ENCODE results near the gene NELL2.
"Not testable (repeated sequence)": the region's sequence is repeated elsewhere in the genome, so short reads cannot be mapped to it uniquely, and the experiment has no call there.

NELL2 gene

DNA sequence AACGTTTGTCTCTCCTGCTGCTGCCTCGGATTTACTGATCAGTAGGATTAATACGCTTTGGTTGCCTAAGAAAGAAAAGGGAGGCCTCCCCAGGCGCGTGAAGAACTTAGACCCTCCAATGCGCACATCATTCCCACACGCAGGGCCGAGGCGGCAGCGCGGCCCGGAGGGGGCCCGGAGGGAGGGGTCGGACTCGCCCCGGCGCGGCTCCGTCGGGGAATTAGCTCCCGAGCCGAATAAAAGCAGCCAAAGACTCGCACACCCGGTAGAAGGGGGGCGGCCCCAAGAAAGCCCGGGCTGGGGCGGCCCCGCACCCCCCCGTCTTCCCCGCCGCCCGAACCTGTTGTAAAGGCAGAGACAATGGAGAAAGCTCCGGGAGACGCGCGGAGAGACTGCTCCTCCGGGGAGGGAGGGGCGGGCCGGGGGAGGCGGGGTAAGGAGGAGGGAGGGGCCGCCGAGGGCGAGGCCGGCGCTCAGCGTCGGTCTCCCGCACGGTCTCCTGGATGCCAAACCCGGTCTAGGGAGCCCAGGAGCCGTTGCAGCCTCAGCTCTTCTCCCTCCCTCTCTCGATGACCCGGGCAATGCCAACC, at the start of gene NELL2:
NELL2 (minus strand) TSS at position 362 of the 590 bp plus-strand sequence. CDS start 446 bp downstream, outside the sequence.
- no peak for DNase-seq (ENCODE audit: low spot score)

DNA sequence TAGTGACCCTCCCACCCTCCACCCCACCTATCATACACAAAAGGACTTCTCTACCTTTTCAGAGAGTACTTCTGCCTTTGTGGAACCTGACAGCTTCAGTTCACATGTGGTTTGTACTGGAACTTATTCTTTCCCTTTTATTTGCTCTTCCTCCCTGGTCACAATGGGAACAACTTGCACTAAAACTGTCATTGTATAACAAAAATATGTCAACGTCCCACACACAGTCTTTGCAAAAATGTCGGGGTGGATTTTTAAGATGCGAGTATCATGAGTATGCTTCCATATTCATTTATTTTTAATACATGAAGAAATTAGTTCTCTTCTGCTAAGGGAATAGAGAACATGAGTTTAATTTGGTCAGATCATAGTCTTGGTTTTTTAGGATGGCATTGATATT, 45.6 kb upstream of the NELL2 start:
- no peak for DNase-seq (ENCODE audit: low spot score)

DNA sequence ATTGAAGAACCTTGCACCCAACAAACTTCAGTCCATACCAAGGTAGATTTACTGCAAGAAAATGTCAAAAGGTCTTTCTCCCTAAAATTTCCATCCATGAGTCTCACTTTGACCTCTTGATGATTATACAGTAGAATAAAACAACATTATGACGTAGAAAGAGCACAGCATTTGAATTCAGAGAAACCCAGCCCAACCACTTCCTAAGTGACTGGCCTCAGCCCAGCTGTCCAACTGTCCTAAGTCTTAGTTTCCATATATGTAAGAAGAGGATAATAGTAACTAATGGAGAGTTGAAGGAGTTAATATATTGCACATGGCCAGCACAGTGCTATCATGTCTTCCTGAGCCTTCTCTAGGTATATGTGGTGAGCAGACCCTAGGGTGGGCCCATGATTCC, 41.0 kb upstream of the NELL2 start:
- no peak for DNase-seq (ENCODE audit: low spot score)

DNA sequence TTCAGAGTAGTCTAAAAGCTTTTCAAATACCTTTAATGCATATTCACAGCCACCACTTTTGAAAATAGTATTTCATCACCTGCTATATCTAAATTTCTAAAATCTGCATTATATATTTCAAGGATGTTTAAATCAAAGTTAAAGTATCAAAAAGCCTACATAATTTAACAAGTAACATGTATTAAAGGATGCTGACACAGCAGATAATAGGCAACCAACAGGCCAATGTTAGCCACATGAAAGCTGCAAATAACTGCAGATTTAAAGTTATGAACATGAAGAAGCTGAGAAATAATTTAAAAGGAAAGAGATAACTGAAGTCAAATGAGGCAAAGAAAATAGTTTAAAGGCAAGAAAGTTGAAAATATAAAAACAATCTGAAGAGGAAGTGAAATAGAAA, 39.8 kb upstream of the NELL2 start:
- no peak for DNase-seq (ENCODE audit: low spot score)

DNA sequence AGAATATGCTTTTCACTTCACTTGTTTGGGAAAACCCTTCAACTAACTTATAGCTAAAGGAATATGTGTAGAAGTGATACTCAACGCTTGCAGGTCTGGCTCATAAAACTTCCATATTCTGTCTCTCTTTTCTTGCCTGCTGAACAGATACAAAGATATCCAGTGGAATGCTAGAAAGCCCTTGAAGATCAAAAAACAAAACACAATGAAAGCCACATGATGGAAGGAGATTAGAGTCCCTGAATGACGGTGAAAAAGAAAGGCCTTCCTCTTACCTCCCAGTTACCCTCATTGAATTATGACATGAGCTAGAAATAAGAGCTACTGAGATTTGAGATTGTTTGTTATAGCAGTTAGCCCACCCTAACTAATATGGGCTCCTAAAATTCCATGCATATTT, 28.2 kb upstream of the NELL2 start:
- no peak for DNase-seq (ENCODE audit: low spot score)

DNA sequence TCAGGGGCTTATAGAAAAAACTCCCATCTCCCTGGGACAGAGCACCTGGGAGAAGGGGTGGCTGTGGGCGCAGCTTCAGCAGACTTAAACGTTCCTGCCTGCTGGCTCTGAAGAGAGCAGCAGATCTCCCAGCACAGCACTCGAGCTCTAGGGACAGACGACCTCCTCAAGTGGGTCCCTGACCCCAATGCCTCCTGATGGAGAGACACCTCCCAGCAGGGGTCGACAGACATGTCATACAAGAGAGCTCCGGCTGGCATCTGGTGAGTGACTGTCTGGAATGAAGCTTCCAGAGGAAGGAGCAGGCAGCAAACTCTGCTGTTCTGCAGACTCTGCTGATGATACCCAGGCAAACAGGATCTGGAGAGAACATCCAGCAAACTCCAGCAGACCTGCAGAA, 22.0 kb upstream of the NELL2 start:
- not testable (repeated sequence) for DNase-seq (ENCODE audit: low spot score)

DNA sequence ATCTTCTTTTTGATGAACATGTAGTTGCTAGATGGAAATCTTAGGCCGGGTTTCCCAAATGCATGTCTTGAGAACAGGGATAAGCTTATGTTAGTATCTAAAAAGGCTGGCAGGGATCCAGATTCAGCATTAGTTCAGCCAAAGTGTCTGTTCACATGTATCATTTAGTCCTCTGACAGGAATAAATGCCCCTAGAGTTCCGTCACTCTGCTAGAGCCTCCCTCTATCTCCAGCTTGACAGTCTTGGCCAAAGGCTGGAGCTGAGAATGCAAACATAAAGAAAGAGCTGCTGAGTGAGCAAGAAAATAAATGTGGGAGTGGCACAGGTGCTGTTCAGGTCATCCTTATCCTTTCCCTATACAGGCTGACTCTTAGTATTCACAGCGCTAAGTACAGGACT, 13.8 kb upstream of the NELL2 start:
- no peak for DNase-seq (ENCODE audit: low spot score)

DNA sequence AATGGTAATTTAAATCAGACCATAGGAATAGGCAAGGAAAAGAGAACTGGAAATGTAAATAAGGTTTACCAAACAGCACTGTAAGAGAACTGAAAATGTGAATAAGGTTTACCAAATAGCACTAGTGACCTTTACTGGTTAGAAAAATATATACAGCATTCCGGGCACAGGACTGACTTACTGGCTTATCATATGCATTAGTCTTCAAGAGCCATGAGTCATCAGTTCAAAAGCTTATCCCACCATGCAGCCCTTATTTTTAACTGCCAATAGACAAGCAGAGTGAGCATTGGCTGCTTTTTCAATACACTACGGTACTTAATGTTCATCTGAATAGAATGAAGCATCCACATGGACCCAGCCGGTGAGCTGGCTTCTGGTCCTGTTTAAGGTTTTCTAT, 13.0 kb upstream of the NELL2 start:
- peak; percentile 42 for DNase-seq (ENCODE audit: low spot score)

DNA sequence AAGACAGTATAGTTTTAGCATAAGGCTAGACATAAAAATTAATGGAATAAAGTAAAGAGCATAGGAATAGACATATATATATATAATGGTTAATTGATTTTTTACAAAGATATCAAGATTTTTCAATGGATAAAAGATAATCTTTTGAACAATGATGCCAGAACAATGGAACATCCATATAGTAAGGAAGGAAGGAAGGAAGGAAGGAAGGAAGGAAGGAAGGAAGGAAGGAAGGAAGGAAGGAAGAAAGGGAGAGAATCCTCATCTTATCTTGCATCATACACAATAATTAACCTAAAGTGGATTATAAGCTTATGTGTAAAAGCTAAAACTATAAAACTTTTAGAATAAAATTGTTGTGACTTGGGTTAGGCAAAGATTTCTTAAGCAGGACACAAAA, 9.8 kb upstream of the NELL2 start:
- DNase-seq (ENCODE audit: low spot score): no peak

DNA sequence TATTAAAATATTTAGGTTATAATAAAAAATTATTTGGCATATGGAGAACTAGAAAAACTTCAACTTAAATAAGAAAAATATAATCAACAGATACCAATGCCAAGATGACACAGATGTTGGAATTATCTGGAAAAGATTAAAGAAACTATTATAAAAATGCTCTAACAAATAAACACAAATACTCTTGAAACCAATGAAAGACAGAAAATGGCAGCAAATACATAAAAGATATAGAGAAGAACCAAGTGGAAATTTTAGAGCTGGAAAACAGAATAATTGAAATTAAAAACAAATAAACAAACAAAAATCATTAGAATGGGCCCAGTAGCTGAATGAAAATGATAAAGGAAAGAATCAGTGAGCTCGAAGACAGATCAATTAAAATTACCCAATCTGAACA, 5.1 kb upstream of the NELL2 start:
- no peak for DNase-seq (ENCODE audit: low spot score)

DNA sequence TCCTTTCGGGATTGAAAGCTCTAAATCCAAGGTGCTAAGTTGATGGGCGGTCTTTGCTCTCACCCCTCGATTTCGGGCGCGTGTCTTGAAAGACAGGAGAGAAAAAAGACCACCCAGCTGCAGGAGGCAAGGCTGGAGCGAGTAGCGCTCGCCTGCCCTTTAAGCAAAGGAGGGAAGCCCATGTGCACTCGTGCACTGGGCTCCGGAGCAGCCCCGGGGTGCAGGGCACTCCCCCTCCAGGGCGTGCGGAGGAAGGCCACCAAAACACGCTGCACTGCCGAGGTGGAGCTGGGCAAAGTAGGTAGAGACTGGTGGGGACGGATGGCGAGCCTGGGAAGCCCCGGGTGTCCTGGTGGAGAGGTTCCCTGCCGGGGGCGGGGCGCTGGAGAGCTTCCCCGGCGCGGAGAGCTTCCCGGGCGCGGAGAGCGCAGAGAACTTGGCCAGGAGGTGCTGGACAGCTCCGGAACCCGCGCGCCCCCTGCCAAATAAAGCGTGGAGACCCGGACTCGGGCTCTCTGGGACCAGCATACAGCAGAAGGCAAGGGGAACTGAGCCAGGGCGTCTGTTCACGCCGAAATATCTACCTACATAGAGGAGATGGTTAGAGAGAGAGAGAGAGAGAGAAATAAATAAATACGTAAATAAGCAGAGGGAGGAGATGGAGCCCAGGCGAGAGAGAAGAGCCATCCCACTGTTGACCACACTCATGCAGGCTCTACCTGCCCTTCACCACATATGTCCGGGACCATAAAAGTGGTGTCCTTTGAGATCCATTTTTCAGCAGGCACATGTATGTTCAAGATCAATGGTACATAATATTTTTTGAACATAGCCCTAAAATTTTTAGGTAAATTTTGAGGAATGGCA, 662 bp upstream of the NELL2 start:
- no peak for DNase-seq (ENCODE audit: low spot score)

DNA sequence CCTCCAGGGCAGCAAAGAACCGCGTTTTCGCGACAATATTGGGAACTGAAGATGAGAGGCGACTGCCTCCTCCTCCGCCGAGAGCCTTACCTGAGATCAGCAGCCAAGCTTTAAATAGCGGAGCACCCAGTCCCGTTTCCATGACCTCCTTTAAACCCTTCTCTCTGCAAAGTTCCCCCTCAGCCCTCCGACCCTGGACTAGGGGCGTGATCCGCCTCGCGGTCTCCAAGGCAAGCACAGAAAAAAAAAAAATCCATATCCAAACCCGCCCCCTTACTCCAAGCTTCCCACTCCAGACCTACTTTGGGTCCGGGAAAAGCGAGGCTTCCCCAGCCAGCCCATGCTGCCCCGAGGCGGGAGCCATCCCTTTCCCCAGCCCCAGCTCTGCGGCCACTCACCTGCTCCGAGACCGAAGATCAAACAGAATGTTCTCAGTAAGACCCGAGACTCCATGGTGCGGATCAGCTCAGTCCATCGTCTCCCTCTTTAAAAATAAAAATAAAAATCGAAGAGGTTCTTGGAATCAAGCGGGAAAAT, 630 bp downstream of the NELL2 start:
- DNase-seq (ENCODE audit: low spot score): no peak

DNA sequence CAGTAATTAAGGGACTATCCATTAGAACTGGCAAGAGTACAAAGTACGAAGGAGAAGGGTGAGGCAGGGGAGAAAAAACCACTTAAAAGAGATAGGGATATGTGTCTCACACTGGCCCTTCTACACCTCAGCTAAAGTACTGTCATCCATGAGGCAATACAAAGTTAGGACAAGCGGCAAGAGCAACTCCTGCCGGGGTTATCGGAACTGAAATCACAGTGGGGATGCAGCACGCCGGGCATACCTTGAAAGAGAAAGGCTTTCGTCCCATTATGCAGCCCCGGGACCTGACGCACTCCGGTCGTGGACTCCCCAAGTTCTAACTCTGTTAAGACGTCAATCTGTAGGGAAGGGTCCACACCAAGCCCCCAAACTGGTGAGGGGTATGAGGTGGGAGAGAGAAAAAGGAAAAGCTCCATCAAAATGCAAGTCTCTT, 1.1 kb downstream of the NELL2 start:
- DNase-seq (ENCODE audit: low spot score): no peak

DNA sequence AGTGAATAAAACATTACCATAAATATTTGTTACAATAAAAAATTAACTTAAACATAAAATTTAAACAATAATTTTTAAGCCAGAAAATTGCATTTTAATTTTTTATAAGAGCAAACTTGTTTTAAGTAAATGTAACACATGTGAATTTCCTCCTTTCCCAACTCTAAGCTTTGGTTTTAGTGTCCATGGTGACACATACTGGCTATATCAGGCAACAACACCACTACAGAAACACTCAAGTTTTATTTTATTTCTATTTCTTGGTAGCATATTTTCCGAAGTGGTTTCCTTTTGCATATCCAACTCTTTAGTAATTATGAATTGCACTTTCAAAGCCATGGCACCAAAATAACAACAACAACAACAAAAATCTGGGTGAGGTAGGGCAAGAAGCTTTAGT, 2.2 kb downstream of the NELL2 start:
- DNase-seq (ENCODE audit: low spot score): peak; percentile 45

DNA sequence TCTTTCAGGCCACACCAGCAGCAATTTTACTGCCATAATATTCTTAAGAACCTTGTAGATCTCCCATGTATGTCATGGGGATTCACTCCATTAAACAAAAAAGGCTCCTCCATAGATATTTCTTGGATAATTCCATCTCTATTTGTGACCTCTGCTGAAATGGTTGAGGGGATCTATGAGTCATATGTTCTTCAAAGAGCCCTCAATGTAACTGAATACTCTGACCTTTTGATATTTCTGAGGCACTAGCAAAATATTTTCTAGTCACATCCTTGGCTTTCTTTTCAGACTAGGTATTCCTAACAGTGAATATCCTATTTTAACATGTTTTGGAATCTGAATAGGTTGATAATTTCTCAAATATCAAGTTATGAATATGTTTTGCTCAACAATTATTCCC, 6.6 kb downstream of the NELL2 start:
- DNase-seq (ENCODE audit: low spot score): no peak

DNA sequence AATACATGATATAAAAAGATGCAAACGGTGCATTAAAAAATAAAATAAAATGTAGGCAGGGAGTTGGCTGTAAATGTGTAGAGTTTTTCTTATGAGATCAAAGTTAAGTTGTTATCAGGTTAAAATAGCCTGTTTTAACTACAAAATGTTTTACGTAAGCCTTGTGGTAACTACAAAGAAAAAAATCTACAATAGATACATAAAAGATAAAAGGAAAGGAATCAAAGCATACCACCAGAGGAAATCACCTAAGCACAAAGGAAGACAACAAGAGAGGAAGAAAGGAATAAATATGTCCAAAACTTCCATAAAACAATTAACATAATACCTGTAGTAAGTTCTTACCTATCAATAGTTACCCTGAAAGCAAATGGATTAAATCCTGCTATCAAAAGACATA, 12.2 kb downstream of the NELL2 start:
- no peak for DNase-seq (ENCODE audit: low spot score)

DNA sequence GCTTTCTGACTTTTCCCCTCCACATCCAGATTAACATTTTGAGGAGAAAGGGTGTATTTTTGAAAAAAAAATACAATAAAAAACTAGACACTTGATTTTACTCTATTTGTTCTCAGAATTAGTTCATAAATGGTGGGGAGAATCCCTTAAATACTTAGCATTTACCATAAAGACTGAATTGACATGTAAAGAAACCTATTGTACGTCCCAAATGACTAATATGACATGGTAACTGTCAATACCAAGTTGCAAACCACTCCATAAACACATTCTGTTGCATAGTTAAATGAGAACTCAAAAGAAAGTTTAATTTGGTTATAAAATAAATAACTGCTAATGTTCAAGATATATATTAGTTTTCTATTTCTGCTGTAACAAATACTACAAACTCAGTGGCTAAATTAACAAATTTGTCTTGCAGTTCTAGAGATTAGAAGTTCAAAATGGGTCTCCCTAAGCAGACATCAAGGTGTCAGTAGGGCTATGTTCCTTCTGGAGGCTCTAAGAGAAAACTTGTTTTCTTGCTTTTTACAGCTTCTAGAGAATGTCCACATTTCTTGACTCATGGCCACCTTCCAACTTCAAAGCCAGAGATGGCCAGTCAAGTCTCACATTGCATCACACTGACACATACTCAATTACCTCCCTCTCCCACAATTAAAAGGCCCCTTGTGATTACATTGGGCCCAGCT, 16.0 kb downstream of the NELL2 start:
- DNase-seq (ENCODE audit: low spot score): no peak

DNA sequence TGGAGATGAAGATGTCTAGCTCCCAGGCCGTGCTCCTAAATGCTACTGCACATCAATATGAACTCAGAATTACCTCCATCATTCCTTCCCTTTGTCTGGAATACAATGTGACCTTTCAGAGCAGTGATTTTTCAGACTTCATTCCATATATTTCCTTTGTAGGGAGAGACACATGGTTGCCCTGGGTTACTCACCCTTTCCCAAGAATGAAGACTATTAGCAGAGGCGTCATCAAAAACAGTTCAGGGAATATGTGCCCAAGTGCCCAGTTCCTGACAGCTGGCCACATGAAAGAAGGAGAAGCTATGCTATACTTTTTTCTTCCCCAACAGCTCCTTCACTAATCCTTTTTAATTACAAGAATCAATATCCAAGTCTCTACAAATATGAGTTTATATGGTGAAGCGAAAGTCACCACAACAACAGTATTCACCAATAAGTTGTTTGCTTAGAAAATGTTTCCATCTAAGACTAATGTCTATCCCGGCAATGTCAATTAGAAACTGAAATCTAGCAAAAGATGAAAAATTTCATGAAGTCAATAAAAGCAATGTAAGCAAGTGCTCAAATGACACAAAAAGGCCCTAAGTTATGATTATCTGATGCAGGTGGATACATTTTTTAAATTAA, 17.8 kb downstream of the NELL2 start:
- no peak for DNase-seq (ENCODE audit: low spot score)

DNA sequence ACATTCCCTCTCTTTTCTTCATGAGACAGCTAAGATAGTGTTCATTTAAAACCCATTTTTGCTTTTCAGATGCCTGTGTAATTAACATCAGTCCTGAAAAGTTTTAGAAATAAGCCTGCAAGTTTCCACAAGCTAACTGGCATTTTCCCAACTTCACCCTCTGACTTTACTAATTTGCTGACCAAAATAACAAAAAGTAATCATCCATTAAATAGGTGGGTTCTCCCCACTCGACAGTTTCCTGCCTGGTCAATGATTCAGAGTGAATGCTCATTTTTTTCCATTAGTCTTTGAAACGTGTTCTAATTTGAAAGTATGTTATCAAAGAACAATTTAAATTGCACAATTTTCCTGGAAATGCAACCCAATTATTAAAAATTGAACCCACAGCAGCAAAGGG, 23.6 kb downstream of the NELL2 start:
- no peak for DNase-seq (ENCODE audit: low spot score)

DNA sequence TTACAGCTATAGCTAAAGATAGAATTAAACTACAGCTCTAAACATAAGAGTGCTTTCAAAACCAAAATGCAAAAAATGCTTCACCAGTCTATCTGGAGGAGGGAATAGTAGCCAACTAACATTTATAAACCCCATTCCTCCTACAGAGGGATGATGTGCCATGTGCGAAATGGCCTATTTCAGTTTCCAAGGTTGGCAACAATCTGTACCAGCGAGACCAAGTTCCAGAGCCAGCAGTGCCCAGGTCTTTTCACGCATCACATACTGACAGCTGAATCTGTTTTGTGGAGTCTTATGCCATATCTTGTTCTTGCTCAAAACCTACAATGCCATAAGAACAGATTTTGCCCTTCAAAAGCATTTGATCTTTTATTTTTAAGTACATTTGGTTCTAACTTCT, 24.5 kb downstream of the NELL2 start:
- DNase-seq (ENCODE audit: low spot score): no peak

DNA sequence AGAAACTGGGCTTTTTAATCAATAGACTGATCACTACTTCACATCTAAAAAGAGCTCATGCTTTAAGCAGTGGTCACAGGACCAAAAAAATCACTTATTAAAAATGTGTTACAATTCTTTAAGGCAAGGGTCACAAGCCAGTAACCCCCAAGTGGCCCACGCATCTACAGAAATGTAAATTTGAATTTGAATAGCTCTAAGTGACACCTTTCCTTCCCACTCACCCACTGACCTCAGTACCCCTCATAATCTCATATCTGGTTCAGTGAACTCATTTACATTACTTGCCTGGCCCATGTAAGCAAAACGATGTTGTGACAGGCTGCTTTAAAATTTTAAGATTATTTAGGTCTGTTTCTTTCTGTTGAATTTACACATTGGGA, 27.4 kb downstream of the NELL2 start:
- no peak for DNase-seq (ENCODE audit: low spot score)

DNA sequence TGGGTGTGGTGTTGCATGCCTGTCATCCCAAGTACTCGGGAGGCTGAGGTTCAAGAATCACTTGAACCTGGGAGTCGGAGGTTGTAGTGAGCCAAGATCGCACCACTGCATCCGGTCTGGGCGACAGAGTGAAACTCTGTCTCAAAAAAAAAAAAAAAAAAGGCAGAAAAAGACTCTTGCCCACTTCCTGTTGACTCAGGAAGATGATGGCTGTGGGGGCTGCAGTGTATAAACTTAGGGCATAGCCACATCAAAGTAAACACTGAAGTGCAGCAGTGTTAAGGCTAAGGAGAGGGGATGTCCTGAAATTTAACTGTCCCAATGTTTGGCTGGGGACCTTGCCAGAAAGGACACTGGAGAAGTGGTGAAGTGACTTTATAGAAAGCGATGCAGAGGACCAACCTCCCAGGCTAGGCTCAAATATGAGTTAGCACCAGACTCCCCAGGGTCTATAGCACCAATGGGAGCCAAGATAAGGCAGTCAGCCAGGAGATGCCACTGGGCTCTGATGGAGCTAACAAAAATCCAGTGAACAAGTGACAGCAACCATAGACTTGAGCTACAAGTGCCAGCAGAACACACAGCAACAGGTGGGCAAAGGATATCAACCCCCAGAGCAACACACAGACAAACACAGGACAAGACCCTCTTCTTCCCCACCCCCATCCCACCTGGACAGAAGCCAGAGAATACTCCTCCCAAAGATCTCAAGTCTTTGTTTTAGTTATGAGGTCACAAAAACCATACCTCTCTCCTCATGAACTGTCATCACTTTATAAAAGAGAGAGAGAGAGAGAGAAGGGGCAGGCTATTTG, 28.0 kb downstream of the NELL2 start:
- DNase-seq (ENCODE audit: low spot score): no peak

All from RKO (cell line).